ENCODE data around the gene ADGRA1. TPM values are rescaled to one million over a fixed set of nuclear protein-coding genes. Genes with fewer than 3 reads are reported as not detected.

Gene ADGRA1
- total RNA-seq, 3 donors from 2014 or later: 0.10 TPM; not detected in 2

GRCh38 chr10:133177380-133178157 is 89.8 kb downstream of the ADGRA1 start:
- no peak for TF ChIP-seq CTCF (IDR thresholded peaks at IDR 0.05)
- no peaks in the 10 kb centered on the region for H3K36me3 ChIP-seq (ENCODE audit: low read depth)
- no peak overlapping the region for H3K4me3 ChIP-seq
- H3K9me3 ChIP-seq: no peaks in the 10 kb centered on the region
- intact Hi-C loops (cut with DNase I, micrococcal nuclease): no loop called here
- ATAC-seq (no peak), DNase-seq (no peak)
- no peaks in the 10 kb centered on the region for H3K4me1 ChIP-seq (ENCODE audit: low read depth)

DNA sequence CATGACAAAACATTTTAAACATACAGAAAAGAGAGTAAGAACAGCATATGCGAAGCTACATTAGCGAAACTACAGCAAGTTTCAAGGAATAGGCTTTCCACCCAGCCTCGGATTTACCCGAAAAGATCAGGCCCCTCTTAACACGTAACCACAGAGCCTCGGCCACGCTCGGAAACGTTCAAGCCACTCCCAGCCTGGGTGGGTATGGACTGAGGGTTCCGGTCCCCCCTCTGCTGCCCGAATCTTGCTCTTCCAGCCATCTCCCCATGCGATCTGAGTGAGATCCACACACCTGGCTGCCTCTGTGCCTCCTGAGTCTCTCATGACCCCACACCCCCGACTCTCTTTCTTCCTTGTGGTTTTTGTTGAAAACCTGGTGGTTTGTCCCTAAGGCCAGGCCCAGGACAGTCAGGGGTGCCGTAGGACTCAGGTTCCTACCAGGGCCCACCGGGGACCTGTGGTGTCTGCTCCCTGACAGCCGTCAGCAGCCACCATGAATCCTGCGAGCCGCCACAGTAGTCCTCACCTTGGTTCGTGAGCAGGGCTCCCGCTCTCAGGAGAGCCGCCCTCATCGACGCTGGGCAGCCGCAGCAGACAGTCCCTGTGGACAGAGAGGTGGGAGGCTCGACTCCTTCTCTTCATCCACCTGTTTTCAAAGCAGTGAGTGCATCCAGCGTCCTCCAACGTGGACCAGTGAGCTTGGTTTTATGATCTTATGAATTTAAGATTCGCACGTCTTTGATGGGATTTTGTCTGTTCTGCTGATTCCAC is 90.8 kb downstream of the ADGRA1 start:
- TF ChIP-seq CTCF (IDR thresholded peaks at IDR 0.05): no peak
- H3K4me1 ChIP-seq (ENCODE audit: low read depth): no peaks in the 10 kb centered on the region
- DNase-seq: no peak
- H3K4me3 ChIP-seq: no peak overlapping the region
- ATAC-seq: no peak
- intact Hi-C loops (cut with DNase I, micrococcal nuclease): no loop called here
- H3K36me3 ChIP-seq (ENCODE audit: low read depth): no peaks in the 10 kb centered on the region
- H3K9me3 ChIP-seq: no peaks in the 10 kb centered on the region

DNA sequence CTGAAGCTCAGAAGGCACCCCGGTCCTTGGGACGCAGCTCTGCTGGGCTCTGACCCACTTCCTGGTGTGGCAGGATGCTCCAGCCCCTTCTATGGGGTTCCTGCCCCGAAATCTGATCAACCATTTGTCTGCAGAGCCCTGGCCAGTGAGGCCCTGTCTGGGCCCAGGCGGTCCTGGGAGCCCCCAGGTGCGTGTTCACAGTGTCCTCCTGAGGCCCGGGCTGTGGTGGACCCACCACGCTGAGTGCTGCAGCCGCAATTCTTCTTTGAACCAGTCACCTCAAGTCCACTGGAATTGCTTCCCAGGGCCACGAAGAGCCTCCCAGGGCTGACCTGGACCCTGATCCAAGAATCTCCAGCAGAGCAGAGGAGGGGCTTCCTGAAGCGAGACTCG is 91.4 kb downstream of the ADGRA1 start:
- no peak for DNase-seq
- intact Hi-C loops (cut with DNase I, micrococcal nuclease): no loop called here
- Histone ChIP-seq H3K4me3 (no peak overlapping the region), H3K4me1 (ENCODE audit: low read depth) (no peaks in the 10 kb centered on the region), H3K9me3 (no peaks in the 10 kb centered on the region), H3K36me3 (ENCODE audit: low read depth) (no peaks in the 10 kb centered on the region)
- no peak for ATAC-seq
- no peak for TF ChIP-seq CTCF (IDR thresholded peaks at IDR 0.05)

- peak in 1 of 3 donors; percentile 39 for DNase-seq
- no peaks in the 10 kb centered on the region for H3K4me1 ChIP-seq (ENCODE audit: low read depth)
- intact Hi-C loops (cut with DNase I, micrococcal nuclease): no loop called here
- TF ChIP-seq CTCF (IDR thresholded peaks at IDR 0.05): no peak
- ATAC-seq: no peak
- H3K4me3 ChIP-seq: no peak overlapping the region
- no peaks in the 10 kb centered on the region for H3K9me3 ChIP-seq
- no peaks in the 10 kb centered on the region for H3K36me3 ChIP-seq (ENCODE audit: low read depth)
Observed at GRCh38 chr10:133179651-133180050, 91.9 kb downstream of the ADGRA1 start.

- DNase-seq: peak in 1 of 3 donors; percentile 28
- no peaks in the 10 kb centered on the region for H3K4me1 ChIP-seq (ENCODE audit: low read depth)
- no peak for TF ChIP-seq CTCF (IDR thresholded peaks at IDR 0.05)
- ATAC-seq: no peak
- H3K9me3 ChIP-seq: no peaks in the 10 kb centered on the region
- H3K36me3 ChIP-seq (ENCODE audit: low read depth): no peaks in the 10 kb centered on the region
- intact Hi-C loops (cut with DNase I, micrococcal nuclease): no loop called here
- H3K4me3 ChIP-seq: no peak overlapping the region
Observed at GRCh38 chr10:133180192-133180964, 92.7 kb downstream of the ADGRA1 start.

Measured in mucosa of descending colon (tissue), 3 donors.